Inferior parietal cortex (tissue), 1 donor: Measurements from ENCODE around the gene ACSL6.
"Not testable (repeated sequence)": the region's sequence is repeated elsewhere in the genome, so short reads cannot be mapped to it uniquely, and the experiment has no call there.

ENCODE experiments used
- DNase-seq: peaks from one replicate; pipeline ENCODE4 v3.0.0-alpha.2; 2016; ENCODE audit errors: extremely low spot score

ACSL6 gene

DNA sequence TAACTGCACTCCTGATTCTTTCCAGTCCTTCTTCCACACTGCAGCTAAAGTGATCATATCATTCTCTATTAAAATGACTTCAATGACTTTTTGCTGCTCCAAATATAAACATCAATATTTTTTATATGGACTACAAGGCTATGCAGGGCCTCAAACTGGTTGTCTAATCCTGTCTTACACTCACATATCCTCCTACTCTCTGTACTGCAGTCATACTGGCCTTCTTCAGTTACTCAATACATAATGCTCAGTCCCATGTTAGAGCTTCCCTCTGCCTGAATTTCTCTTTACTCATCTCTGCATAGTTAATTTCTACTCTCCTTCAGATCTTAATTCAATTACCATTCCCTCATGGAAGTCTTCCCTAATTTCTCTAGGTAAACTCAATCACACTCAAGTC lies 69.4 kb downstream of the ACSL6 start:
- DNase-seq: no peak

GRCh38 chr5:131939690-131940345 lies 71.6 kb downstream of the ACSL6 start:
- DNase-seq: no peak

- no peak for DNase-seq
Observed at GRCh38 chr5:131932235-131932634, 79.2 kb downstream of the ACSL6 start.

- DNase-seq: no peak
Observed at GRCh38 chr5:131928957-131929356, 82.5 kb downstream of the ACSL6 start.

DNA sequence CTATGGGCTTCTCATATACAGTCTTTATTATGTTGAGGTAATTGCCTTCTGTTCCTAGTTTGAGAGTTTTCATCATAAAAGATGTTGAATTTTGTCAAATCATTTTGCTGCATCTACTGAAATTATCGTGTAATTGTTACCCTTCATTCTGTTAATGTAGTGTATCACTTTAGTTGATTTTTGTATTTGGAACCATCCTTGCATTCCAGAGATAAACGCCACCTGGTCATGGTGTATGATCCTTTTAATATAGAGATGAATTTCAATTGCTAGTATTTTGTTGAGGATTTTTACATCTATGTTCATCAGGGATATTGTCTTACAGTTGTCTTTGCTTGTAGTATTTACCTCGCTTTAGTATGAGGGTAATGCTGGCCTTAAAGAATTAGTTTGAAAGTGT lies 85.3 kb downstream of the ACSL6 start:
- DNase-seq: no peak

GRCh38 chr5:131916481-131916880 lies 95.0 kb downstream of the ACSL6 start:
- no peak for DNase-seq

DNA sequence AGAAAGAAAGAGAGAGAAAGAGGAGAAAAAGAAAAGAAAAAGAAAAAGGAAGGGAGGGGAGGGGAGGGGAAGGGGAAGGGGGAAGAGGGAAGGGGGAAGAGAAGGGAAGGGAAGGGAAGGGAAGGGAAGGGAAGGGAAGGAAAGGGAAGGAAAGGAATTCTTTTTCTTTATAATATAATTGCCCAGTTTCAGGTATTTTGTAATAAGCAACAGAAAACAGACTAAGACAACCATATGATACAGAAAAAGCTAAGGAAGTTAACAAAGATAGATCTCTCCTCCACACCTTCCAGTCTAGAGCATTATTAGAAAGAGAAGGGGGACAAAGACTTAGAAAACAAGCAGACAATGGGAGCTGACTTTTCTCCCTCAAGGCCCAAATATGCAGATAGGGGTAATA lies 97.0 kb downstream of the ACSL6 start:
- no peak for DNase-seq

DNA sequence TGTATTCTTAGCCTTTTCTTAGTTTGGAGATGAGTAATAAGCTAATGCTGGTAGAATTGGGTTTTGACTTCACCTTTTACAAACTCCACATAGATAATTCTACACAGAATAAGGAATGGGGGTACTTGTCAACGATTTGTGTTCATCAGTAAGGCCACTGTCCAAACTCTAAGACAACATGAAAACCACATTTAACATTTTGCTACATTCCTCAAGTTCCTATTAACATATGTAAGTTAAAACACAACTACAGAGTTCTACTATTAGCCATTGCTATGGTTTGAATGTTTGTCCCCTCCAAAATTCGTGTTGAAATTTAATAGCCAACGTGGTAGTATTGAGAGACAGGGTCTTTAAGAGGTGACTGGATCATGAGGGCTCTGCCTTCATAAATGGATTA lies 97.9 kb downstream of the ACSL6 start:
- no peak for DNase-seq

GRCh38 chr5:131906668-131907067 lies 104.8 kb downstream of the ACSL6 start:
- no peak for DNase-seq

GRCh38 chr5:131902266-131902665 lies 109.2 kb downstream of the ACSL6 start:
- not testable (repeated sequence) for DNase-seq
